HG03460 (cell line): ENCODE results near the gene RAB34.
"Not testable (repeated sequence)": the region's sequence is repeated elsewhere in the genome, so short reads cannot be mapped to it uniquely, and the experiment has no call there.

Source experiments
- ATAC-seq: cut with Tn5 transposase; IDR thresholded peaks from one replicate; pipeline ENCODE4 v1.9.1; 2021; ENCODE audit not compliant: unreplicated experiment

Gene RAB34

GRCh38 chr17:28746611-28747050 lies 29.0 kb upstream of the RAB34 start:
- ATAC-seq: no peak

DNA sequence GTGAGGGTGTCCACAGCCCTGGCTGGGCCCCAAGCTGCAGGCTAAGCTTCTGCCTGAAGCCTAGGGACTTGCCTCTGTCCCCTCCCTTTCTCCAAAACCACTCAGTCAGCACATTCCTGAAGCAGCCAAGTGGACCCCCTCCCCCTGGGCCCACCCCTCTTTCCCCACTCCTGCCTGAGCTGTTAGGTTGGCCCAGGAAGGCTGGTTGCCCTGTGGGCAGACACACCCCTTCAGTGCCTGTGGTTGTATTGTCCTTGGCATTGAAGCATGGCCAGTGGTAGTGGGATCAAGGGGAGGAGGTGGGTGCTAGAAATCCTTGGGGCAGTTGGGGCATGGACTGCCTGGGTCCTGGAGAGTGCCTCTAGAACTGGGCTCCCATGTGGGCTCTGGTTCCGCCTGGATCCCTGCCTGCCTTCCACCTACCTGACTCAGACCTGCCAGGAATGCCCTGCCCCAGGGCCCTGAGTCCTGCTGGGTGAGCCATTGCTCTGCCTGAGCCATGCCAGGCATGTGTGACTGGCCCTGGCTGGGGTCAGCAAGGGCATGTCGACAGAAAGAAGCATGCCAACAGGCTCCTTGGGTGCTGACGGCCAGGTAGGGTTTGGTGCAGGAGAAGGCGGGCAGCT lies 28.2 kb upstream of the RAB34 start:
- no peak for ATAC-seq

- ATAC-seq: no peak
These were observed 27.5 kb upstream of the RAB34 start for GRCh38 chr17:28744972-28745785.

DNA sequence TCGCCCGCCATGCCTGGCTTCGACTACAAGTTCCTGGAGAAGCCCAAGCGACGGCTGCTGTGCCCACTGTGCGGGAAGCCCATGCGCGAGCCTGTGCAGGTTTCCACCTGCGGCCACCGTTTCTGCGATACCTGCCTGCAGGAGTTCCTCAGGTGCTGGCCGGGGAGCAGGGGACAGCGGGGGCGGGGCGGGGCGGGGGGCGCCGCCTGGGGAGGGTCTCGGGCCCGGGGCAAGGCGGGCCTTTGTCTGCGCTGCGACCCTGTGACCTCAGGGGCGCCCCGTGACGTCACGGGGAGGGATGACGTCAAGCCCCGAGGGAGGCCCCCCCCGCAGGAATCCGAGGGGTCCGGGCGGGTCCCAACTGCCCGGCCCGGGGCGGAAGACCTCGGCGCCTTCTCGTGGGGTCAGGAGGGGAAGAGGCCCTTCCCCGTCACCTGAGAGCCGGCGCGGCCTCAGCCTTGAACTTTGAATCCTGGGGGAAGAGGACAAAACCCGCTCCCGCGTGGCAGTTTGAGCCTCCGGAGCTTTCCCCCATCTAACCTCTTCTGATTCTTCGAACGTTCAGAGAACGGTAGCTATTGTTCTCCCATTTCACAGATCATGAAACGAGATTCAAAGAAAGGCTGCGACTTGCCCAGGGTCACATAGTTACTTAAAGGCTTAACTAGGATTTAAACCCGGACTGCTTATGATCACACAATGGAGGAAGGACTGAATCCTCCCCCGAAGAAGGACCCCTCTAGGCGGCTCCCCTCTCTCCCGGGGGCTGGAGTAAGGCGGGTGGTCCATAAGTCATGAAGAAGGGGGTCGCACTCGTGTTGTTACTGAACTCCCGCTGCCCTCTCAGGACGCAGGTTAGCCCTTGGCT lies 26.7 kb upstream of the RAB34 start:
- peak; percentile 18 for ATAC-seq

GRCh38 chr17:28743243-28744103 lies 25.8 kb upstream of the RAB34 start, which contains the start of gene TRAF4:
Gene TRAF4, plus strand, starts transcription at chr17:28744011. Its CDS starts 102 bp downstream, at chr17:28744113.
- peak; percentile 49 for ATAC-seq

DNA sequence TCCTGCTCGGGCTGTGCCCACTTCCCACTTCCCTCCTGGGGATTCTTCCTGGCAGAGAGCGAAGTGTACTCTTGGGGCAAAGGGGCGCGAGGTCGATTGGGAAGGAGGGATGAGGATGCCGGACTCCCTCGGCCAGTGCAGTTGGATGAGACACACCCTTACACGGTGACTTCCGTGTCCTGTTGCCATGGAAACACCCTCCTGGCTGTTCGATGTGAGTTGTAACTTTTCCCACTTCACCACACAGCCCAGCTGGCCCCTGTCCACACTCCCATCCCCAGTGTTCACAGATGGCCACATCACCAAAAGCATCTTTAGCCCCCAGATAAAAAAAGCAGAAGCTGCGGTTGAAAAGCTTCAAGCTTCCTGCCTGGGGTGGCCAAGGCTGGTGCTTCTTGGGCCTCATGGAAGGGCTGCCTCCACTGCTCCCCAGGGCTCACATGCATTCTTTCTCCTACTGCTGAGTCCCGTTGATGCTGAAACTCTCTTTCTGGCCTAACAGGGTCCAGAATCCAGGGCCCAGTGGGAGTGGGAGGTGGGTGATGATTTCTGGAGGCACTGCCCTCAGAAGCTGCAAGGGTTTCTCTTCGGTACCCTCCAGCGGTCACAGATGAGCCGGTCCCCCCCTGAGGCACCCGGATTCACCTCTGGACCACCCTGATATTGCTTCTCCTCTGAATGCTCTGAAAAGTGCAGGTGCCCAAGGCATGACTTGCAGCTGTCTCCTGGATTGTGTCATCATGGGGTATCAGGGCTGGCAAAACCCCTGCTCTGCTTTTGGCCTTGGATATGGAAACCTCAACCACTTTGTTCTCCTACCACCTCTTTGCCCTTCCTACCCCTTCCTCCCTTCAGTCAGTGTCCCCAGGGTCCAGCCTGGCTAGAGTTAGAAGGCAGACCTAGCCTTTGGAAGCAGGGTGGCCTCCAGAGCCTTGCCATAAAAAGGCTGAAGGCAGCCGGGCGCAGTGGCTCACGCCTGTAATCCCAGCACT lies 24.0 kb upstream of the RAB34 start:
- no peak for ATAC-seq

- ATAC-seq: no peak
These were observed 23.0 kb upstream of the RAB34 start for GRCh38 chr17:28740406-28741357.

- no peak for ATAC-seq
These were observed 21.2 kb upstream of the RAB34 start for GRCh38 chr17:28738680-28739384.

DNA sequence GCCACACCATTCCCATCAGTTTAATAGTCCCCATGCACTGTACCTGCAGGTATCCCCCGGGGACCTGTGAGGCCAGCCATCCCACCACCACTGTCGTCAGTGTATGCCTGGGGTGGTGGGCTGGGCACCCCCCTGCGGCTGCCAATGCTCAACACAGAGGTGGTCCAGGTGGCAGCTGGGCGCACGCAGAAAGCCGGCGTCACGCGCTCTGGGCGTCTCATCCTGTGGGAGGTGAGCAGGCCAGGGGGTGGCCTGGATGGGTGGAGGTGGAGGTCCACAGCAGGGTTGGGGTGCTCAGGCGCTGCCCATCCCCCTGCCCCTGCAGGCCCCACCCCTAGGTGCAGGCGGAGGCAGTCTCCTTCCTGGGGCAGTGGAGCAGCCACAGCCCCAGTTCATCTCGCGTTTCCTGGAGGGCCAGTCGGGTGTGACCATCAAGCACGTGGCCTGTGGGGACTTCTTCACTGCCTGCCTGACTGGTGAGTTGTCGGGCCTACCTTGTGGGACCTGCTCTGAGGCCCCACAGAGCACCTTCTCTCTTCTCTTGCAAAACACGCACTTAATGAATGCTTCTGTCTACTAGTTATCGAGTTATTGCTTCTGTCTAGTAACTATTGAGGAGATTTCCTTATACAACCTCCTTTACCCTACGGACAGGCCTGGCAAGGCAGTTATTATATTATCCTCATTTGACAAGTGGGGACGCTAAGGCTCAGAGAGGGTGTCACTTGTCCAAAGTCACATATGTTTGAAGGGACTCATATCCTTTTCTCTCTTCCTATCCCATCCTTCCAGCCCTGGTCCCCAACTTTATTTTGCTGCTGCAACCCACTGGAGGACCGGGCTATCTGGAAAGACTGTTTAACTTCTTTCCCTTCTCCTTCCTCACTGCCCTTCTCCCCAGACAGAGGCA lies 20.4 kb upstream of the RAB34 start:
- ATAC-seq: peak; percentile 61

- no peak for ATAC-seq
These were observed 19.6 kb upstream of the RAB34 start for GRCh38 chr17:28737316-28737715.

DNA sequence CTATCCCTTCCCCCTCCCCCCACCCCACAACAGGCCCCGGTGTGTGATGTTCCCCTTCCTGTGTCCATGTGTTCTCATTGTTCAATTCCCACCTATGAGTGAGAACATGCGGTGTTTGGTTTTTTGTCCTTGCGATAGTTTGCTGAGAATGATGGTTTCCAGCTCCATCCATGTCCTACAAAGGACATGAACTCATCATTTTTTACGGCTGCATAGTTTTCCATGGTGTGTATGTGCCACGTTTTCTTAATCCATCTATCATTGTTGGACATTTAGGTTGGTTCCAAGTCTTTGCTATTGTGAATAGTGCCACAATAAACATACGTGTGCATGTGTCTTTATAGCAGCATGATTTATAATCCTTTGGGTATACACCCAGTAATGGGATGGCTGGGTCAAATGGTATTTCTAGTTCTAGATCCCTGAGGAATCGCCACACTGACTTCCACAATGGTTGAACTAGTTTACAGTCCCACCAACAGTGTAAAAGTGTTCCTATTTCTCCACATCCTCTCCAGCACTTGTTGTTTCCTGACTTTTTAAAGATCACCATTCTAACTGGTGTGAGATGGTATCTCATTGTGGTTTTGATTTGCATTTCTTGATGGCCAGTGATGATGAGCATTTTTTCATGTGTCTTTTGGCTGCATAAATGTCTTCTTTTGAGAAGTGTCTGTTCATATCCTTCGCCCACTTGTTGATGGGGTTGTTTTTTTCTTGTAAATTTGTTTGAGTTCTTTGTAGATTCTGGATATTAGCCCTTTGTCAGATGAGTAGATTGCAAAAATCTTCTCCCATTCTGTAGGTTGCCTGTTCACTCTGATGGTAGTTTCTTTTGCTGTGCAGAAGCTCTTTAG lies 18.5 kb upstream of the RAB34 start:
- not testable (repeated sequence) for ATAC-seq

- no peak for ATAC-seq
These were observed 17.6 kb upstream of the RAB34 start for GRCh38 chr17:28735242-28735722.

- ATAC-seq: no peak
These were observed 17.1 kb upstream of the RAB34 start for GRCh38 chr17:28734712-28735241.

DNA sequence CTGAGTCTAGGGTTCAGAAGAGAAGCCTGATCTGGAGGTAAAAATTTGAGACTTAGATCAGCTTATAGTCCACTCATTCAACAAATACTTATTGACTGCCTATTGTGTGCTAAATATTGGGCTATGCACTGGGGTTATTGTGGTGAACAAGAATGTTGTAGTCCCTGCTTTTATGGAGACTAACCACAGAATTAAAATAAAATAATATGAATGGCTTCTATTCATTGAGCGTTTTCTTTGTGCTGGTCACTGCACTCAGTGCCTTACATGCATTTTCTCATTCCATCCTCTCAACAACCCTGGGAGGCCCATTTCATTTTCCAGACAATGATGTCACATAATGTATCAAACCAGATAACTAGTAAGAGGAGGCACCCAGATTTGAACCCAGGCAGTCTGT lies 15.7 kb upstream of the RAB34 start:
- ATAC-seq: no peak

GRCh38 chr17:28729950-28730330 lies 12.3 kb upstream of the RAB34 start:
- no peak for ATAC-seq
